Suppressor macrophage treated with lipopolysaccharide for 4 hours (primary cell): ENCODE data around the gene KCTD19.

Experiments
- DNase-seq: peaks from one replicate; pipeline ENCODE4 v3.0.0-alpha.2; 2020

KCTD19 gene

GRCh38 chr16:67282447-67282805, 44.1 kb downstream of the KCTD19 start:
- no peak for DNase-seq

DNA sequence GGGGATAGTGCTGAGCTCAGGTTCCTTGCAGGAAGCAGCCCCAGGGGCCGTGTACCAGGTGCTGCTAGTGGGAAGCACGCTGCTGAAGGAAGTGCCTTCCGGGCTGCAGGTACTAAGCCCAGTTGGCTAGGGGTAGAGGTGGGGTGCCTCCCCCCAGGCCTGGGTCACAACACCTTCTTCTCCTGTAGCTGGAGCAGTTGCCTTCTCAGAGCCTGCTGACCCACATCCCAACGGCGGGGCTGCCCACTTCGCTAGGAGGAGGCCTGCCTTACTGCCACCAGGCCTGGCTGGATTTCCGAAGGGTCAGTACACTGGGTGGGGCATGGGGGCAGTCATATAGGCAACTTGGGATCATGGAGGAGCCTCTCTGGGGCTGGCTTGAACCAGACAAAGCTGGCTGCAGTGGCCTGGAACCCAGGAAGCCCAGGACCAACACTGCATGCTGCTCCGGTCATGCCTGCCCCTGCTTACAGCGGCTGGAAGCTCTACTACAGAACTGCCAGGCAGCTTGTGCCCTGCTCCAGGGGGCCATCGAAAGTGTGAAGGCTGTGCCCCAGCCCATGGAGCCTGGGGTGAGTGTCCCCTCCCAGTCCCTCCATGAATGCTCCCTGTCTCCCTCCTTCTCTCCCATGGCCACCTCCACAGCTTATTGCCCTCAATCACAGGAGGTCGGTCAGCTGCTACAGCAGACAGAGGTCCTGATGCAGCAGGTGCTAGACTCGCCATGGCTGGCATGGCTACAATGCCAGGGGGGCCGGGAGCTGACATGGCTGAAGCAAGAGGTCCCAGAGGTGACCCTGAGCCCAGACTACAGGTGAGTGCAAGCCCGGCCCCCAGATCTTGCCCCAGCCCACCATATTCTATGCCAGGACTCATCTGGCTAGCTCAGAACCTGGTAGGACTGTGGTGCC, 44.8 kb downstream of the KCTD19 start:
- DNase-seq = no peak

DNA sequence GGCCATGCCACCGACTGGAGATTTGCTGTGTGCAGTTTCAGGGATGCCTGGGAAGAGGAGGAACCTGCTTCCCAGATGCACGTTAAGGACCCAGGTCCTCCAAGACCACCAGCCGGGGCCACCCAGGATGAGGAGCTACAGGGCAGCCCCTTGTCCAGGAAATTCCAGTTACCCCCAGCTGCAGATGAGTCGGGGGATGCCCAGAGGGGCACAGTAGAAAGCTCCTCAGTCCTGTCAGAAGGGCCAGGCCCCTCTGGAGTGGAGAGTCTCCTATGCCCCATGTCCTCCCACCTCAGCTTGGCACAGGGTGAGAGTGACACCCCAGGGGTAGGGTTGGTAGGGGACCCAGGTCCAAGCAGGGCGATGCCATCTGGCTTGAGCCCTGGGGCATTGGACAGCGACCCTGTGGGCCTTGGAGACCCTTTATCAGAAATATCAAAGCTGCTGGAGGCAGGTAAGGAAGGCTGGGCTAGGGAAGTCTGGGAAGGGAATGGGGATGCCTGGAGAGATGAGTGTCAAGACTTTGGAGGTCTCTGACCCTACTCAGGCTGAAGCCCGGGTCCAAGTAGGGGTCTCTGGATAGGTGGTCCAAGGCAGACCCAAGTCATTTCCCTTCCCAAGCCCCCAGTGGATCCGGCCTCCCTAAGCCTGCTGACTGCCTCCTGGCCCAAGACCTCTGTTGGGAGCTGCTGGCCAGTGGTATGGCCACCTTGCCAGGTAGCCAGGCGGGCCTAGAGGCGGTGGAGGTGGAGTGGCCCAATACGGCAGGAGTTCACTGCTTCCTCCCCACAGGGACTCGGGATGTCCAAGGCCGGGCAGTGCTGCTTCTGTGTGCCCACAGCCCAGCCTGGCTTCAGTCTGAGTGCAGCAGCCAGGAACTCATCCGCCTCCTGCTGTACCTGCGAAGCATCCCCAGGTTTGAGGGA, 46.2 kb downstream of the KCTD19 start:
- DNase-seq = no peak

DNA sequence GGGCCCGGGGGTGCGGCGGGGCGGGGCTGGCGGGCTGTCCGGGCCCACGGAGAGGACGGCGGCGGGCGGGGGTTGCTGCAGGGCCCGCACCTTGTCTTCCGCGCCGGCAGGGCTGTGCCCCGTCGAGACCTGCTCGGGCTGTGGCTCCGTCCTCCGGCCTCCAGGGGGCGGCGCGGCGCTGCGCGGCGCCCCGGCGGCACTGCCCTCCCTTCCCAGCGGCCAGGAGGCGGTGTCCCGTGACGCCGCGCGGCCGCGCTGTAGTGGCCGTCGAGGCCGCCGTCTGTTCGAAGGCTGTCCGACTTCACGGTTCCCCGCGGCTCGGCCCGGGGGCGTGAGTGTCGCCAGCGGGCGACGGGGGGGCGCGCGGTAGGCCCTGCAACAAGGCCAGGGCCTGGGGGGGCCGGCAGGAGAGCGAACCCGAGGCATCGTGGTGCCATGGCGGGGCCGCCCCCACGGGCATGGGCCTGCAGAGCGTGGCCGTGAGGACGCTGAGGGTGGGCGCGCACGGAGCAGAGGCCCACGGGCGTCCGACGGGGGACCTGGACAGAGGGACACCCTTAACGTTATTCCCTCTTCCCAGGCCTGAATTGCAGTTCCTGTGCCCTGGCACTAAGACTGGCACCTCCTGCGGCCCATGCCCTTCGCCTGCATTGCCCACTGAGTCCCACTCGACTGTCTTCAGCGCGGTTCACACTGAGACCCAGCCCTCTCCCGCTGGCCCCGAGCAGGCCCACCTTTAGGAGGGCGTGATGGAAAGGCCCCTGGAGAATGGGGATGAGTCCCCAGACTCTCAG, 47.0 kb downstream of the KCTD19 start, which contains the start of gene PLEKHG4:
Gene PLEKHG4 (plus strand): TSS at position 237 of the 794 bp plus-strand sequence. CDS start 513 bp downstream, at position 750.
- peak; percentile 79 for DNase-seq

GRCh38 chr16:67278773-67279295, 47.7 kb downstream of the KCTD19 start:
- DNase-seq = no peak

- DNase-seq = no peak
Observed at GRCh38 chr16:67277999-67278772, 48.4 kb downstream of the KCTD19 start.

- DNase-seq = peak; percentile 59
Observed at GRCh38 chr16:67277294-67277998, 49.1 kb downstream of the KCTD19 start.

DNA sequence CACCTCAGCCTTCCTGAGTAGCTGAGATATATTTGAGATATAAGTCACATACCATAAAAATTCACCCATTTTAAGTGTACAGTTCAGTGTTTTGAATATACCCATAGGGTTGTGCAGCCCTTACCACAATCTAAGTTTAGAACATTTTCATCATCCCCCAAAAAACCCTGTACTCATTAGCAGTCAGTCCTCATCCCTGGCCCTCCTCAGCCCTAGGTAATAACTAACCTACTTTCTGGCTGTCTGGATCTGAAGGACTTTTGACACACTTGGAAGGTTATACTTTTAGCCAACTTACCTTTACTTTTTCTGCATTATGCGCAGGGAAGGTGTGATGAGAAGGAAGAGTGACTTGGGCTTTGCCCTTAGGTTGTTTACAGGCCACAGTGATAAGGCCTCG, 51.2 kb downstream of the KCTD19 start:
- no peak for DNase-seq

- no peak for DNase-seq
Observed at GRCh38 chr16:67271446-67271845, 55.1 kb downstream of the KCTD19 start.

GRCh38 chr16:67270931-67271338, 55.6 kb downstream of the KCTD19 start:
- no peak for DNase-seq

DNA sequence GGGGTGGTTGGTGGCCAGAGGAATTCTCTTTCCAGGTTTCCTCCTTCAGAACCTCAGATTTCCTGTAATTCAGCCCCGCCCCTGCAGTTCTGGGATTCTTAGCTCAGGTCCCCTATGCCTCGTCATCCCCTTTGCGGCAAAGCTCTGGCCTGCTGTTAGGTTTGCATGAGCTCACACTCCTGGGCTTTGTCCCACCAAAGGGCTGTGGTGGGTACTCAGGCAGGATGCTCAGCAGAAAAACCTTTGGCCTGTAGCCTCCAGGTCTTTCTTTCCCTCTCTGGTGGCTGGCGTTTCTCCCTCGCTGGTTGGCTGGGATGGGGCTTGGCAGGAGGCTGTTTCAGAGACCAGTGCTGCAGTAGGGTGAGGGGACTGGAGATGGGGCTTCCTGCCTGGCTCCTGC, 56.8 kb downstream of the KCTD19 start:
- no peak for DNase-seq

GRCh38 chr16:67268136-67268579, 58.4 kb downstream of the KCTD19 start:
- peak; percentile 29 for DNase-seq

GRCh38 chr16:67265834-67266233, 60.7 kb downstream of the KCTD19 start:
- DNase-seq = no peak

GRCh38 chr16:67264866-67265265, 61.7 kb downstream of the KCTD19 start:
- DNase-seq = no peak

GRCh38 chr16:67264277-67264676, 62.3 kb downstream of the KCTD19 start:
- DNase-seq = no peak

DNA sequence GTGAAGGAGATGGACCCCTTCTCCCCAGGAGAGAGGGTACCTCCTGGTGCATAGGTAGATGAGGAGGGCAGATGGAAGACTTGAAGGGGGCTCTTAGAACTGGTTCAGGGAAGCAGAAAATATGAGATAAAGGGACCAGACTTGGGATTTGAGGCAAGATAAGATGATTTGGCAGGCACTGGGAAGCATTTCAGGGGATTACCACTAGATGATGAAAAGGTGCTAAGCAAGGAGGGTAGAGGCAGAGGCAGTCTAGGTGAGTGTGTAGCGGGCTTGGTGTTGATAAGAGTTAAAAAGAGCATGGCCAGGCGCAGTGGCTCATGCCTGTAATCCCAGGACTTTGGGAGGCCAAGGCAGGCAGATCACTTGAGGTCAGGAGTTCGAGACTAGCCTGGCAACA, 63.3 kb downstream of the KCTD19 start:
- DNase-seq = no peak

DNA sequence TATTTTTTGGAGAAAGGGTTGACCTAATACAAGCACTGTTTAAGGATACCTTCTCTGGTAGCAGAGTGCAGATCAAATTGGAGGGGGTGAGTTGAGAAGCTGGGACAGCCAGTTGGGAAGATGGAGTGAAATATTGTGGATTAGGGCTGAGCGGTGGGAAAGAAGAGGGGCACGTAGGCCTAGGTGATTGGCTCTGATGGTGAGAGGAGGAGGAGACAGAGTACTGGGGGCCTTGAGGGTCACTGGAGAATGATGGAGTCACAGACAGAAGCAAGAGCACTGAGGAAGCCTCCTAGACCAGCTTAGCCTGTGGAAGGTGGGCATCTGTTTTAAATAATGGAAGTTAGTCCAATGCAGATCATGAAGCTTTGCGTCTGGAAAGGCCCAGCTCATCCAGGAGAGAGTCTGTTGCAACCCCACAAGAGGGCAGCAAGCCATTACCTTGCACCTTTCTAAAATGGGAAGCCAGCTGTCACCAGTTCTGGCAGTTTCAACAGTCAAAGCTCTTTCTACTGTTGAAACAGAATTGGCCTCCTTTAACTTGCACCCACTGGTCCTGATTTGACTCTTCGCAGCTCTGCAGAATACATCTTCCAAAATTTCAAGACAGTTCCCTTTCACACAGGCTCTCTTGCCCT, 66.0 kb downstream of the KCTD19 start:
- DNase-seq = peak; percentile 39

GRCh38 chr16:67259705-67260104, 66.8 kb downstream of the KCTD19 start:
- no peak for DNase-seq

DNA sequence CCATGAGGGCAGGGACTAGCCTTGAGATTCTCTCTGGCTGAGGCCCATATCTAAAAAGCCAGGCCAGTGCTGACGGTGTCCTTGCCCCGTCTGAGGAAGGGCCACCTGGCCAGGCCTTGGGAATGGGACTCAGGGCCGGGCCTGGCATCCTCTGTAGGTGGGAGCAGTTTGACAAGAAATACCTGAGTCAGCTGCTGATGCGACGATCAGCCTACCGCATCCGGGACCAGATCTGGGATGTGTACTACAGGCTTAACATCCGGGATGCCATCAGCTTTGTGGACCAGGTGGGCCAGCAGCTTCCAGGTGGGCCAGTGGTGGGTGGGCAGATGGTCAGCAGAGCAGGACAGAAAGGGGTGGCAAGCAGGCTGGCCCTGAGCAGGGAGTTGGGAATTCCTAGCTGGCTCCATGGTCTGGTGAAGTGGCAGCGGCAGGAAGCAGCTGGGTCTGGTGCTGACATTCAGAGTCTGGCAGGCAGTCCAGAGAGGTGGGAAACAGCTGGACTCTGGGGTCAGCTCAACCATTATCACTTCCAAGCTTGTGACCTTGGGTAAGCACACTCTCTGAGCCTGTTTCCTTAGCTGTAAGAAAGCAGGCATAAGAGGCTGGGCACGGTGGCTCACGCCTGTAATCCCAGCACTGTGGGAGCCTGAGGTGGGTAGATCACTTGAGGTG, 68.2 kb downstream of the KCTD19 start:
- DNase-seq = no peak
